Testis (tissue), 2 donors: Measurements from ENCODE around the gene PDCD10.

Source experiments
- POLR2A ChIP-seq: fragments of 450-650 bp; IDR thresholded peaks from one replicate; pipeline ENCODE4 v1.6.1; 2017; ENCODE audit warnings: antibody characterized with exemption, mild to moderate bottlenecking, moderate library complexity
- TF ChIP-seq, protein P1 (sequence below), 3 experiments: fragments of 450-650 bp in 2 of 3; fragments of 200-600 bp in 1 of 3; sonication (generic) in 1 of 3; IDR thresholded peaks; one replicate each; pipeline ENCODE4 v1.5.1; 2016 to 2019; ENCODE audit warnings: antibody characterized with exemption in 3 of 3, mild to moderate bottlenecking in 2 of 3, moderate library complexity in 1 of 3

DNA sequence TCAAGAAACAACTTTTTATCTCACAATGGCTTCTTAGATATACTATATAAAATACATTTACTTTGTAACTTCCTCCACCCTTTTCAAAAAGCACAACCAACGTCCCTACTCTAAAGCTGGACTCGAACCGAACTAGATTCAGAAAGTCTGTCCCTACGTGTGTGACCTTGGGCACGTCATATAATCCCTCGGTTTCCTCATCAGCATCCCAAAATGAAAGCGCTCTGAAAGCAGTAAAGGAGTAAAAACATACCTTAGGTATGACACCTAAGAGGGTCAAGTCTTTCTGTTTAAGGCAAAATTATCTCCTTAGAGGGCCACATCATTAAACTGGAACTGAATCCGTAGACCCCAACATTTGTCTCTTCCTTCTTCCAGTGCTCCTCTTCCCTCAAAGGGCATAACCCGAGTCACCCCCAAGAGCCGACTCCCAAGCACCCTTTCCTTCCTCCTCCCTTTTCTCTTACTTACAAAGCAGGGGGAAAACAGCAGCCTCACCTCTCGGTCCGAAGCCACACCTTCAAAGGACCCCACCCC, 663 bp downstream of the PDCD10 start:
- TF ChIP-seq, protein P1, sequence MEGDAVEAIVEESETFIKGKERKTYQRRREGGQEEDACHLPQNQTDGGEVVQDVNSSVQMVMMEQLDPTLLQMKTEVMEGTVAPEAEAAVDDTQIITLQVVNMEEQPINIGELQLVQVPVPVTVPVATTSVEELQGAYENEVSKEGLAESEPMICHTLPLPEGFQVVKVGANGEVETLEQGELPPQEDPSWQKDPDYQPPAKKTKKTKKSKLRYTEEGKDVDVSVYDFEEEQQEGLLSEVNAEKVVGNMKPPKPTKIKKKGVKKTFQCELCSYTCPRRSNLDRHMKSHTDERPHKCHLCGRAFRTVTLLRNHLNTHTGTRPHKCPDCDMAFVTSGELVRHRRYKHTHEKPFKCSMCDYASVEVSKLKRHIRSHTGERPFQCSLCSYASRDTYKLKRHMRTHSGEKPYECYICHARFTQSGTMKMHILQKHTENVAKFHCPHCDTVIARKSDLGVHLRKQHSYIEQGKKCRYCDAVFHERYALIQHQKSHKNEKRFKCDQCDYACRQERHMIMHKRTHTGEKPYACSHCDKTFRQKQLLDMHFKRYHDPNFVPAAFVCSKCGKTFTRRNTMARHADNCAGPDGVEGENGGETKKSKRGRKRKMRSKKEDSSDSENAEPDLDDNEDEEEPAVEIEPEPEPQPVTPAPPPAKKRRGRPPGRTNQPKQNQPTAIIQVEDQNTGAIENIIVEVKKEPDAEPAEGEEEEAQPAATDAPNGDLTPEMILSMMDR (IDR thresholded peaks at IDR 0.05) = no peak
- TF ChIP-seq POLR2A = no peak
